ENCODE results near the gene PRR13.

DNA sequence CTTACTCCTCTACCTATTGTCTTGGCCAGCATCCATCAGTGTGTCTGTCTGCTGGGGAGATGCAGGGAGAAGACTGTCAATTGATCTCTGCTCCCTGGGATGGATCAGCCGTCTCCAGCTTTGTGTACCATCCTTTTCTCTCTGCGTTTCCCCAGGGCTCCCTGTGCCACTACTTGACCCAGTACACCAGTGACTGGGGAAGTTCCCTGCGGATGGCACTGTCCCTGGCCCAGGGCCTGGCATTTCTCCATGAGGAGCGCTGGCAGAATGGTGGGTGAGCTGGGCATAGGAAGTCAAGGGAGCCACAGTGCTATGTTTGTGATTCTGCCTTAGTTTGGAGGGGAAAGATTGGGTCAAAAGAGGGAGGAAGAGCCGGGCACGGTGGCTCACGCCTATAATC lies 12.8 kb upstream of the PRR13 start:
- TF ChIP-seq, protein P1, sequence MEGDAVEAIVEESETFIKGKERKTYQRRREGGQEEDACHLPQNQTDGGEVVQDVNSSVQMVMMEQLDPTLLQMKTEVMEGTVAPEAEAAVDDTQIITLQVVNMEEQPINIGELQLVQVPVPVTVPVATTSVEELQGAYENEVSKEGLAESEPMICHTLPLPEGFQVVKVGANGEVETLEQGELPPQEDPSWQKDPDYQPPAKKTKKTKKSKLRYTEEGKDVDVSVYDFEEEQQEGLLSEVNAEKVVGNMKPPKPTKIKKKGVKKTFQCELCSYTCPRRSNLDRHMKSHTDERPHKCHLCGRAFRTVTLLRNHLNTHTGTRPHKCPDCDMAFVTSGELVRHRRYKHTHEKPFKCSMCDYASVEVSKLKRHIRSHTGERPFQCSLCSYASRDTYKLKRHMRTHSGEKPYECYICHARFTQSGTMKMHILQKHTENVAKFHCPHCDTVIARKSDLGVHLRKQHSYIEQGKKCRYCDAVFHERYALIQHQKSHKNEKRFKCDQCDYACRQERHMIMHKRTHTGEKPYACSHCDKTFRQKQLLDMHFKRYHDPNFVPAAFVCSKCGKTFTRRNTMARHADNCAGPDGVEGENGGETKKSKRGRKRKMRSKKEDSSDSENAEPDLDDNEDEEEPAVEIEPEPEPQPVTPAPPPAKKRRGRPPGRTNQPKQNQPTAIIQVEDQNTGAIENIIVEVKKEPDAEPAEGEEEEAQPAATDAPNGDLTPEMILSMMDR (IDR thresholded peaks at IDR 0.05) = no peak
- no peak for TF ChIP-seq EZH2phosphoT487 (IDR thresholded peaks at IDR 0.05)

All from neural progenitor cell (in vitro differentiated cells).